GM19239 (cell line): ENCODE measurements around the gene ATXN7L1.

Source experiments
- DNase-seq: peaks from one replicate; pipeline ENCODE4 v3.0.0; 2011; ENCODE audit warnings: low spot score; ENCODE audit not compliant: insufficient read length
- FAIRE-seq: peaks from 2 replicates; lab custom pipeline; 2011; peaks lifted over from hg19 to GRCh38; lab: Jason Lieb, UNC

ATXN7L1 gene

DNA sequence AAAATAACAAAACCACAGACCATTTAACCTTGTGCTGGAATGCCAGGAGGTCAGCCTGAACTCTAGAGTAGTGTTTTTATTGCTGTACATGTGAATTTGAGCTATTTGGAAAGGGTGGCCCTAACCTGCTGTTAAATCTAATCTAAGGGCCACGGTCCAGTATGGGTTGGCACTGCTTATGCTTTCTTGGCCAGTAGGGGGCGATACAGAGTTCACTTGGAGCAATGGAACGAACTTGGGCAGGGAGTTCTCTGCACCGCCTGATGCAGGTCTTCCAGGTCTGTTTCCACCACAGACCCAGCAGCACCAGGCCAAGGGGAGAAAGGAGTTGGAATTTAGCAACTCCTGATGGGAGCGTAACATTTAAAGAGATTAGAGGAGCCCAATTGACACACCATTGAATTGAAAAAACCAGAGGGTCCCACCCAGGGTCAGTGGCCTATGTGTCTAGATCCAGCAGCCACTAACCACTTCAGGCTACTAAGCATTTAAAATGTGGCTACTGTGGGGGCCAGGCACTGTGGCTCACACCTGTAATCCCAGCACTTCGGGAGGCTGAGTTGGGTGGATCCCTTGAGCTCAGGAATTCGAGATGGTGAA is 219.4 kb downstream of the ATXN7L1 start:
- FAIRE-seq (peak; percentile 4), DNase-seq (peak; percentile 52)

- DNase-seq (no peak), FAIRE-seq (no peak)
These were observed 220.7 kb downstream of the ATXN7L1 start for GRCh38 chr7:105655500-105656380.

DNA sequence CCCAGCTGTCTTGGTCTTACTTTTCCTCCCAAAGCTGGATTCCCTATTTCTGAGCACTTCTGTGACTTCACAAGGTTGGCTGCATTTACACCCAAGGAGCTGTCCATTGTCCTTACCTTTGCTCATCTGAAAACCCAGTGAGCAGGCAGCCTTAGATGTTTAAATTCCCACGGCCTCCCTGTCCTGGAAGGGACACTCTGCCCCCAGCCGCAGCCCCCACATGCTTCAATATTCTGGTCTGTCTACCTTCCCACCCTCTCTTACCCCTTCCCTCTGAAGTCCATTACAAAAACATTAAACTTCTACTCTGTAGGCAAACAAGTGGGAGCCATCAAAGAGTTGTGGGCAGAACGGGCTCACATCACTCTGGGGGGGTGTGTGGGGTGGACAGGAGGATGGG is 221.3 kb downstream of the ATXN7L1 start:
- DNase-seq, result no peak
- FAIRE-seq, result no peak

DNA sequence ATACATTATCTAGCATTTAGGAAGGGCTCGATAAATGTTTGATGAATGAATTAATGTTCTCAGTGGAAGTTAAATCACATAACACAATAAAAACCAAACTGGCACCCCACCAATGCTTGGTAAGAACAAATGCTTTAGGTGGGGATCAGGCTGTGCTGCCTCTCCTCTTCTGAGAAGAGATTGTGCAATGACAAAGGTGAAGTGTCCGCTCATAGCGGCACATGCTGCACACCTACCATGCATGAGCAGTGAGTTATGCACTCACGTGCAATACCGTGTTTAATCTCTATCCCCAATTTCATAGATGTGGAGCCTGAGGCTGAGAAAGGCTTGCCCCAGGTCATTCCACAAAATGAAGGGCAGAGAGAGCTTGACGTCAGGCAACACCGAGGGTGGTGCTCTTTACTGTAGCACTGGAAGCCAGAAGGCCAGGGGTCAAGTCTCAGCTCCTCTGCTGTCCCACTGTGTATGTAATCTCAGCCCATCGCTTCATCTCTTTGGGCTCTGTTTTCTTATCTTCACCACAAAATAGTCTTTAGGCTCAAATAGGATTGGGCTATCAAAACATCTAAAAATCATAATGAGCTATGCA is 222.2 kb downstream of the ATXN7L1 start:
- FAIRE-seq (no peak), DNase-seq (no peak)

DNA sequence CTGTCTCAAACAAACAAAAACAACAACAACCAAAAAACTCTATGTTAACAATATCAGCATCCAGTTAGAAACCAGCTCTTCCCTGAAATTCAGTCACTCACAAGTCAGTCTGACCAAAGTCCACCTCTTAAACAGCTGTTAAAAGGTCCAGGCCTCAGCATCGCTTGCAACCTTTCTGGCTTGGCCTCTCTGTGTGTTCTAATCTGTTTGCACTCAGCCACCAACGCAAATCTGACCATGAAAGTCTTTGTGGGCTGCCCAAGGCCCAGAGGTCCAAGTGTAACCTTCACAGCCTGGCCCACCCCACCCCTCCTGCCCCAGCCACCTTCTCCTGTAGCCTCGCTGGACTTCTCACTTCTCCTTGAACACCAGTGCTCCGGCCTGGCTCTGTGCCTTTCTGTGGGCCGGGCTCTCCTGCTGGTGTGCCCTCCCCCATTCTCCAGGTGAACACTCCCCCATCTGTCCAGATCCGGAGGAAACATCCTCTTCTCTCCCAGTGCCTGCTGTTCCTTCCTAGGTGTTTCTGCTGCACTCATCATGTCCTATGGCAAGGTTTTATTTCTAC is 222.9 kb downstream of the ATXN7L1 start:
- FAIRE-seq (no peak), DNase-seq (no peak)

- DNase-seq (peak; percentile 65), FAIRE-seq (no peak)
These were observed 223.9 kb downstream of the ATXN7L1 start for GRCh38 chr7:105652359-105652993.

GRCh38 chr7:105651798-105652197 is 224.6 kb downstream of the ATXN7L1 start:
- no peak for FAIRE-seq
- no peak for DNase-seq

DNA sequence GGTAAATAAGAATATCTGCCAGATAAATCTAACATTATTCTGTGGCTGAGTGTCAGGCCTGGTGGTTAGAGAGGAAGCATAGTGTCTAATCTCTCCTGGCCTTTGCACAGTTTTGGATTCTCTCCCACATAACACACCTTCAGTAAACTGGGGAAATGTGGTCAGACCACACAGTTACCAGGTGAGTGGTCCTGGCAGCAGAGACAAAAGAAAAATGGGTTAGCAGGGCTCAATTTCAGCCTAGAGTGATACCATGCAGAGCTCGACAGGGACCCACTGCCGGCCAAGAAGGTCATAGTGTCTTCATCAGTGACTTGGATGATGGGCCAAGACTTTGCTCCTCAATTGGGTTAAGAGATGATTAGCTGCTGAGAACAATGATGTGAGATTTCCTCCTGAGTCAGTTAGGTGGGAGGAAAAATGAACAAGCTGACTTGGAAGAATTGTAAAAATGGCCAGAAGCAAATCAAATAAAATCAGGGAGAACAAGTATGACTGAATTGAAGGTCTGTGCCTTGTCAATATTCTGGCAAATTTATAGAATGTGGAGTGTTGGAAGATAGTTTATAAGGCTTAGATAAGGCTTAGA is 225.9 kb downstream of the ATXN7L1 start:
- no peak for DNase-seq

GRCh38 chr7:105649727-105650381 is 226.5 kb downstream of the ATXN7L1 start:
- DNase-seq (no peak), FAIRE-seq (no peak)

More for the DNA sequence above, 225.9 kb downstream of the ATXN7L1 start:
- FAIRE-seq, result no peak

- no peak for FAIRE-seq
- no peak for DNase-seq
These were observed 227.6 kb downstream of the ATXN7L1 start for GRCh38 chr7:105648561-105649401.

GRCh38 chr7:105647591-105647990 is 228.8 kb downstream of the ATXN7L1 start:
- FAIRE-seq, result no peak
- DNase-seq, result no peak

GRCh38 chr7:105644937-105645336 is 231.5 kb downstream of the ATXN7L1 start:
- no peak for DNase-seq
- no peak for FAIRE-seq

DNA sequence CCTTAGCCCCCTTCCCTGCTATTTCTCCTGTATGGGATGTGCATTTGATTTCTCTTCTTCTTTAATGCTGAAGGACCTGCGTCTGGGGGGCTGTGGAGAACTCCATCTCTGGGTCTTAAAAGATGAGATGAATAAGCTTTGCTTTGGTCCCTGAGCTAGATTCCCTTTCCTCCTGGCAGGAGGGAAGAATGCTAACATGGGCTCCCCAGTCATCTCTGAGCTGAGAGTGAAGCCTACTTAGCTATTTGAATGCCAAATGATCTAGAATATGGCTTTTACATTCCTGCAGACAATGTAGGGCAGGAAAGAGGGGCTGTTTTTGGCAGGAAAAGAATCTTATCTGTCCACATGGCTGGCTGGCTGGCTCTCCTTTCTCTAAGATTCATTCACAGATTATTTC is 232.5 kb downstream of the ATXN7L1 start:
- FAIRE-seq (no peak), DNase-seq (no peak)

- FAIRE-seq (no peak), DNase-seq (no peak)
These were observed 233.0 kb downstream of the ATXN7L1 start for GRCh38 chr7:105643384-105643783.

GRCh38 chr7:105642264-105642663 is 234.1 kb downstream of the ATXN7L1 start:
- no peak for FAIRE-seq
- DNase-seq, result no peak

DNA sequence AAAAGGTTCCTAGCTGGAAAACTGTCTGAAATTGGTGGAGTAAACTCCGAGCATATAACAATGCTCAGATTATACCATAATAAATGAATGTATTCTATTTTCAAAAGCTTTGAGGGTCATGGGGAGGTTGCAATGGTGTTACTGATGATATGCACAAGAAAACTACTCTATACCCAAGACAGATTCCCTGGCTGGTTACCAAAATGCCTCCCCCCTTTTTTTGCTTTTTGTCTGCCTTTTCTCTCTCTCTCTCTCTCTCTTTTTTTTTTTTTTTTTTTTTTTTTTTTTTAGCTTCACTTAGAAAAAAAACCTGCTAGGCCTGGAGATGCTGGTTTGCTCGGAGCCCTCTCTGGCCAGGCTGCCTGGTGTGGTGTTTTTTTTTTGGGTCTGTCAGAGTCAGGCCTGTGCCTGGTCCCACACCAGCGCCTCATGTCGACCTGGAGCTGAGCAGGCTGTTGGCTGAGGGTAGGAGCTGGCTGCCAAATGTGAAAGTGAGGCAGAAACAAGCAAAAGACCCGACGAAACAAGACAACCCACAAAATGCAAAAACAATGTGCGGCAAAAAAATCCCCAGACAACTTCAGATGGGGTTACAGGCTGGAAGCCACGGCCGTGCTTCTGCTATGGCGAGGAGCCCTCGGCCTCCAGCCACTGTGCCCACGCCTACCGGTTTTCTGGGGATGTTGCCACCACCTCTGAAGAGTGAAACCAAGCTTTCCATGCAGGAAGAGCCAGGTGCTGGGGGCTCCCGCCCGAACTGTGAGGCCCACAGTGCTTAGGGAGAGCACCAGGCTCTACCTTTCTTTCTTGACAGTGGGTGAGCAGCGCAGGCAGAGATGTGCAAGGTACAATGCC is 235.2 kb downstream of the ATXN7L1 start:
- DNase-seq (no peak), FAIRE-seq (no peak)

GRCh38 chr7:105639667-105640493 is 236.5 kb downstream of the ATXN7L1 start:
- DNase-seq (no peak), FAIRE-seq (no peak)
